Measurements from ENCODE around the gene BANP. TPM values are rescaled to one million over a fixed set of nuclear protein-coding genes. Genes with fewer than 3 reads are reported as not detected.

The BANP gene
- total RNA-seq, 6 experiments from 2014 or later = 15.6 to 19.0 (median 16.2) TPM

DNA sequence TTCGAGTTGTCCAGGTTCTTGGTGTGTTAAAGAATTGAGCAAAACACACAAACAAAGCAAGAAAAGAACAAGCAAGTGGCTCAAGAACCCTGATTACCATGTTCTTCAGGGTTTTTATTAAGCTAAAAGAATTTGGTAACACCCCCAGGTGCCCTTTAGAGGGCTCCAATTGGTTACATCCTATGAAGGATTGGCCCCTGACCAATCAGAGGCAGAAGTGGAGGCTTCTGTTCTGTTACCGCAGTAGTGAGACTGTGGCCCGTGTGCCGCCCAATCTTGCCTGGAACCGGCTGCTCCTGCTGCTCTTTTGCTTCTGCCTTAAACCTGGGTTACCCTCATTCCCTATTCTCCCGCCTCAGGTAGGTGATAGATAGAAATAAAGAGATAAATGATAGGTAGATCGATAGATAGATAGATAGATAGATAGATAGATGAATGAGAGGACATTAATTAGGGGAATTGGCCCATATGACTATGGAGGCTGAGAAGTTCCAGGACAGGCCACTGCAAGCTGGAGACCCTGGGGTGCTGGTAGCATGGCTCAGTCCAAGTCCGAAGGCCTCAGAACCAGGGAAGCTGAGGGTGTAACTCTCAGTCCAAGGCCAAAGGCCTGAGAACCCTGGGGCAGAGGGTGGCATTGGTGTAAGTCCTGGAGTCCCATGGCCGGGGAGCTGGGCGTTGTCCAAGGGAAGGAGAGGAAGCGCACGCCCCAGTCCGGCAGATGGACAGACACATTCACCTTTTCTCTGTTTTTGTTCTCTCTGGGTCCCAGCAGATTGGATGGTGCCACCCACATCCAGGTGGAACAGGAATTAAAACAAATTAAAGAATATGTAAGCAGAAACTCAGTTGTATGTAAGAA is 11.4 kb upstream of the BANP start:
- DNase-seq = no peak
- no peaks in the 10 kb centered on the region for H3K4me1 Mint-ChIP-seq (ENCODE audit: low read depth)
- H3K27me3 Mint-ChIP-seq (ENCODE audit: insufficient read depth) = peaks cover 10% of the 10 kb centered on the region
- TF ChIP-seq, protein P1, sequence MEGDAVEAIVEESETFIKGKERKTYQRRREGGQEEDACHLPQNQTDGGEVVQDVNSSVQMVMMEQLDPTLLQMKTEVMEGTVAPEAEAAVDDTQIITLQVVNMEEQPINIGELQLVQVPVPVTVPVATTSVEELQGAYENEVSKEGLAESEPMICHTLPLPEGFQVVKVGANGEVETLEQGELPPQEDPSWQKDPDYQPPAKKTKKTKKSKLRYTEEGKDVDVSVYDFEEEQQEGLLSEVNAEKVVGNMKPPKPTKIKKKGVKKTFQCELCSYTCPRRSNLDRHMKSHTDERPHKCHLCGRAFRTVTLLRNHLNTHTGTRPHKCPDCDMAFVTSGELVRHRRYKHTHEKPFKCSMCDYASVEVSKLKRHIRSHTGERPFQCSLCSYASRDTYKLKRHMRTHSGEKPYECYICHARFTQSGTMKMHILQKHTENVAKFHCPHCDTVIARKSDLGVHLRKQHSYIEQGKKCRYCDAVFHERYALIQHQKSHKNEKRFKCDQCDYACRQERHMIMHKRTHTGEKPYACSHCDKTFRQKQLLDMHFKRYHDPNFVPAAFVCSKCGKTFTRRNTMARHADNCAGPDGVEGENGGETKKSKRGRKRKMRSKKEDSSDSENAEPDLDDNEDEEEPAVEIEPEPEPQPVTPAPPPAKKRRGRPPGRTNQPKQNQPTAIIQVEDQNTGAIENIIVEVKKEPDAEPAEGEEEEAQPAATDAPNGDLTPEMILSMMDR (IDR thresholded peaks at IDR 0.05) = no peak
- no peaks in the 10 kb centered on the region for H3K36me3 Mint-ChIP-seq (ENCODE audit: low read depth)
- H3K4me3 Mint-ChIP-seq = no peak overlapping the region
- H3K27ac Mint-ChIP-seq = no peak overlapping the region
- no peaks in the 10 kb centered on the region for H3K9me3 Mint-ChIP-seq

DNA sequence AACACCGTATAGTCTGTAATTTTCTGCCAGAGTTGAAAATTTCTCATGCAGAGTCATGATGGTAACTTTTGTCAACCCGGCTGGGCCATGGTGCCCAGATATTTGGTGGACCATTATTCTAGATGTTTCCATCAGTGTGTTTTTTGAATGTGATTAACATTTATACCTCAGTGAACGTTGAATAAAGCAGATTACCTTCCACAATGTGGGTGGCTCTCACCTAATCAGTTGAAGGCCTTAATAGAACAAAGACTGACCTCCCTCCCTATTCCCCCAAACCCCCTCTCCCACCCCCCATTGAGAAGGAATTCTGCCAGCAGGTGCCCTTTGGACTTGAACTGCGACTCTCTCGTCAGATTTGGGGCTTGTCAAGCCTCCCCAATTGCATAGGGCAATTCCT is 8.6 kb upstream of the BANP start:
- H3K27ac Mint-ChIP-seq = no peak overlapping the region
- no peaks in the 10 kb centered on the region for H3K36me3 Mint-ChIP-seq (ENCODE audit: low read depth)
- DNase-seq = no peak
- peaks cover 5% of the 10 kb centered on the region for H3K27me3 Mint-ChIP-seq (ENCODE audit: insufficient read depth)
- TF ChIP-seq, protein P1 (IDR thresholded peaks at IDR 0.05) = no peak
- H3K9me3 Mint-ChIP-seq = no peaks in the 10 kb centered on the region
- H3K4me1 Mint-ChIP-seq (ENCODE audit: low read depth) = no peaks in the 10 kb centered on the region
- H3K4me3 Mint-ChIP-seq = no peak overlapping the region

GRCh38 chr16:87945351-87946042 is 5.7 kb upstream of the BANP start:
- peaks cover 7% of the 10 kb centered on the region for H3K27me3 Mint-ChIP-seq (ENCODE audit: insufficient read depth)
- TF ChIP-seq, protein P1 (IDR thresholded peaks at IDR 0.05) = no peak
- no peaks in the 10 kb centered on the region for H3K36me3 Mint-ChIP-seq (ENCODE audit: low read depth)
- no peak for DNase-seq
- no peak overlapping the region for H3K27ac Mint-ChIP-seq
- no peaks in the 10 kb centered on the region for H3K9me3 Mint-ChIP-seq
- H3K4me1 Mint-ChIP-seq (ENCODE audit: low read depth) = no peaks in the 10 kb centered on the region
- H3K4me3 Mint-ChIP-seq = no peak overlapping the region

DNA sequence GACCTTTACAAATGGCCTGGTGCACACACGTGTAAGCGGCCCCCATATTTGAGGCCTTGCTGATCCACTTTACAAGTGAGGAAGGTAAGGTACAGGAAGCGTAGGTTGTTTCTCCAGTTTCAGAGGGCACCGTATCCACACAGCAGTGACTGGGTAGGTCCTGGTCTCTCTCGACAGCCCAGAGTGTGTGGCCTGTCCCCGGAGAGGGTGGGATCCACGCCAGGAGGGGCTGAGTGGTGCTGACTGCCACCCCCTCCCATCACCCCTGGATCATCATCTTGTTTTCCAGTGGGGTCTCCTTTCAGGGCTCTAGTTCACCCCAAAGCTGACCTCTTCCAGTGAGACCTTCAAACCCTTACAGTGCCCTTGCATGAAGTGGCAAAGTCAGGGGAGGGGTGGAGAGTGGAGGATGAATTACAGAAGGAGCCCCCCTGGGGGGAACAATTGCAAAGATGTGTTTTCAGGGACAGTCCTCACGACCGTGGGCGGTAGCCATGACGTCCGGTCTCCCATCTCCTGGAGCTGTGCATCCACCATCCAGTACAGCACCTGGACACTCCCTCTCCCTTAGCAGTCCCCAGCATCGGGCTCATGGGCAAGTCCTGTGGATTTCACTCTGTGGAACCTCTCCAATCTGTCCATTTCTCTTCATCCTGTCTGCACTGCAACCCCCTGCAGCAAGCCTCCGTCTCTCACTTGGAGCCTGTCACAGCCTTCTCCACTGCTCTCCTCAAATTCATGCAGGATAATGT is 4.5 kb upstream of the BANP start:
- Mint-ChIP-seq H3K36me3 (ENCODE audit: low read depth) (no peaks in the 10 kb centered on the region), H3K27me3 (ENCODE audit: insufficient read depth) (peaks cover 9% of the 10 kb centered on the region), H3K4me1 (ENCODE audit: low read depth) (no peaks in the 10 kb centered on the region), H3K9me3 (no peaks in the 10 kb centered on the region), H3K4me3 (no peak overlapping the region), H3K27ac (no peak overlapping the region)
- TF ChIP-seq, protein P1 (IDR thresholded peaks at IDR 0.05) = no peak
- no peak for DNase-seq

DNA sequence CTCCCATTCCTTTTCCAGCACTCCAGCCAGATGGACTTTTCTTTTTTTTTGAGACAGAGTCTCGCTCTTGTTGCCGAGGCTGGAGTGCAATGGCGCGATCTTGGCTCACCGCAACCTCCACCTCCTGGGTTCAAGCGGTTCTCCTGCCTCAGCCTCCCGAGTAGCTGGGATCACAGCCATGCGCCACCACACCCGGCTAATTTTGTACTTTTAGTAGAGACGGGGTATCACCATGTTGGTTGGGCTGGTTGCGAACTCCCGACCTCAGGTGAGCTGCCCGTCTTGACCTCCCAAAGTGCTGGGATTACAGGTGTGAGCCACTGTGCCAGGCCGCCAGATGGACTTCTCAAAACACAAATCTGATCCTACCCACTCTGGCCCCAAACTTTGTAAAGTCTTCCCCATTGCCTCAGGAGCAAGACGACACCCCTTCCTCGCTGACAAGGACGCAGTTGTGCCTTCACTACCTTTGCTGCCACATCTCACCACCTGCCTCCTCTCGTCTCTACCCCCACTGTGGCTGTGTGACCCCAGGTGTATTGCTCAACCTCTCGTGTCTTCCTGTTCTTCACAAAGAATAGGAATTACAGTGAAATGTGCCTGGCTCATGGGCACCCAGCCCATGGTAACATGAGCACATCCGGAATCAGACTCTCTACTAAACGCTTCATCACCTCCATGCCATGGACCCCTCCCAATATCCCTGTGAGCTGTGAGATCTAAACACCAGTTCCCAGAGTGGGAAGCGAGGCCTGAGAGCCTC is 3.7 kb upstream of the BANP start:
- H3K27me3 Mint-ChIP-seq (ENCODE audit: insufficient read depth) = peaks cover 9% of the 10 kb centered on the region
- TF ChIP-seq, protein P1 (IDR thresholded peaks at IDR 0.05) = no peak
- peaks cover 7% of the 10 kb centered on the region for H3K4me1 Mint-ChIP-seq (ENCODE audit: low read depth)
- DNase-seq = no peak
- H3K27ac Mint-ChIP-seq = no peak overlapping the region
- H3K9me3 Mint-ChIP-seq = no peaks in the 10 kb centered on the region
- H3K4me3 Mint-ChIP-seq = no peak overlapping the region
- H3K36me3 Mint-ChIP-seq (ENCODE audit: low read depth) = peaks cover 6% of the 10 kb centered on the region
